ENCODE measurements around the gene YOD1. TPM values are rescaled to one million over a fixed set of nuclear protein-coding genes. Genes with fewer than 3 reads are reported as not detected.
A peak's percentile ranks its signal among the peaks of the same experiment; 100 is the strongest.

YOD1 gene
- total RNA-seq, 4 donors from 2014 or later = 11.6 to 17.7 (median 13.5) TPM

GRCh38 chr1:207073906-207074820 lies 23.2 kb upstream of the YOD1 start:
- H3K27me3 ChIP-seq = no peaks in the 10 kb centered on the region
- H3K36me3 ChIP-seq = peaks cover 30 to 43% of the 10 kb centered on the region in 2 donors
- H3K4me1 ChIP-seq = peaks cover 13 to 17% of the 10 kb centered on the region in 2 donors
- DNase-seq = no peak
- WGBS, 2 donors = 61% methylated on average over 4 of the region's 4 CpGs
- H3K27ac ChIP-seq = peak overlapping the region in 2 of 3 donors; percentile 56 to 98
- H3K4me3 ChIP-seq (replicated peaks in 1 of 3) = no peak overlapping the region
- intact Hi-C loops (cut with DNase I) = loop anchor here (10.0 kb wide), 1 partner anchor 69 kb away; no protein-coding TSS in a partner anchor
- no peak for TF ChIP-seq CTCF (IDR thresholded peaks at IDR 0.05)
- no peaks in the 10 kb centered on the region for H3K9me3 ChIP-seq

- peak overlapping the region in 2 of 3 donors; percentile 24 to 98 for H3K27ac ChIP-seq
- peaks cover 30 to 31% of the 10 kb centered on the region in 2 donors for H3K4me1 ChIP-seq
- H3K4me3 ChIP-seq (replicated peaks in 1 of 3) = no peak overlapping the region
- H3K27me3 ChIP-seq = no peaks in the 10 kb centered on the region
- TF ChIP-seq POLR2A (IDR thresholded peaks at IDR 0.05) = no peak
- TF ChIP-seq CTCF (IDR thresholded peaks at IDR 0.05) = no peak
- DNase-seq = no peak
- intact Hi-C loops (cut with DNase I) = loop anchor here (10.0 kb wide), 1 partner anchor 67 kb away; no protein-coding TSS in a partner anchor
- peaks cover 34 to 51% of the 10 kb centered on the region in 2 donors for H3K36me3 ChIP-seq
- 87 to 91% methylated on average over 8 of the region's 8 CpGs for WGBS, 2 donors
- H3K9me3 ChIP-seq = no peaks in the 10 kb centered on the region
These were observed 21.2 kb upstream of the YOD1 start for GRCh38 chr1:207072233-207072632.

GRCh38 chr1:207071426-207071825 lies 20.4 kb upstream of the YOD1 start:
- H3K4me1 ChIP-seq = peaks cover 37 to 38% of the 10 kb centered on the region in 2 donors
- H3K9me3 ChIP-seq = no peaks in the 10 kb centered on the region
- no peaks in the 10 kb centered on the region for H3K27me3 ChIP-seq
- intact Hi-C loops (cut with DNase I) = loop anchor here (10.0 kb wide), 1 partner anchor 67 kb away; no protein-coding TSS in a partner anchor
- H3K4me3 ChIP-seq (replicated peaks in 1 of 3) = no peak overlapping the region
- TF ChIP-seq CTCF (IDR thresholded peaks at IDR 0.05) (no peak), POLR2A (IDR thresholded peaks at IDR 0.05) (no peak)
- H3K27ac ChIP-seq = peak overlapping the region in 2 of 3 donors; percentile 32 to 98
- DNase-seq = no peak
- H3K36me3 ChIP-seq = peaks cover 34 to 51% of the 10 kb centered on the region in 2 donors
- WGBS, 2 donors = 91 to 92% methylated on average over 6 of the region's 6 CpGs

GRCh38 chr1:207070811-207071210 lies 19.8 kb upstream of the YOD1 start:
- TF ChIP-seq CTCF (IDR thresholded peaks at IDR 0.05) (no peak), POLR2A (IDR thresholded peaks at IDR 0.05) (no peak)
- no peaks in the 10 kb centered on the region for H3K27me3 ChIP-seq
- DNase-seq = no peak
- intact Hi-C loops (cut with DNase I) = loop anchor here (10.0 kb wide), 1 partner anchor 66 kb away; no protein-coding TSS in a partner anchor
- no peaks in the 10 kb centered on the region for H3K9me3 ChIP-seq
- no peak overlapping the region for H3K4me3 ChIP-seq (replicated peaks in 1 of 3)
- WGBS, 2 donors = 86% methylated on average over 4 of the region's 4 CpGs
- peaks cover 34 to 51% of the 10 kb centered on the region in 2 donors for H3K36me3 ChIP-seq
- H3K4me1 ChIP-seq = peaks cover 42 to 43% of the 10 kb centered on the region in 2 donors
- peak overlapping the region; percentile 32 to 99 (median 98) for H3K27ac ChIP-seq

Measured in thyroid gland (tissue), 4 donors.